HFFc6 (cell line): ENCODE data around the gene COL4A2. TPM values are rescaled to one million over a fixed set of nuclear protein-coding genes. Genes with fewer than 3 reads are reported as not detected.

Experiments
- DNase-seq: peaks from one replicate; pipeline ENCODE4 v3.0.0-alpha.2; 2018
- H3K27ac Mint-ChIP-seq: 2 replicates; pipeline ENCODE4 v1.8.0; 2020; ENCODE audit warnings: mild to moderate bottlenecking, mixed read lengths
- H3K27me3 Mint-ChIP-seq: 2 replicates; pipeline ENCODE4 v1.8.0; 2021; ENCODE audit warnings: mild to moderate bottlenecking, moderate library complexity, mixed read lengths; ENCODE audit not compliant: insufficient read depth
- H3K36me3 Mint-ChIP-seq: 2 replicates; pipeline ENCODE4 v1.8.0; 2021; ENCODE audit warnings: low read depth, mixed read lengths
- H3K4me1 Mint-ChIP-seq: 2 replicates; pipeline ENCODE4 v1.8.0; 2020; ENCODE audit warnings: low read depth, mixed read lengths
- H3K4me3 Mint-ChIP-seq: 2 replicates; pipeline ENCODE4 v1.8.0; 2020; ENCODE audit warnings: mild to moderate bottlenecking, moderate library complexity, mixed read lengths
- H3K9me3 Mint-ChIP-seq: 2 replicates; pipeline ENCODE4 v1.8.0; 2020; ENCODE audit warnings: mild to moderate bottlenecking, mixed read lengths
- CTCF ChIP-seq: fragments of 200-600 bp; sonication (generic); IDR thresholded peaks from 2 replicates; pipeline ENCODE4 v1.5.0; 2021; ENCODE audit warnings: antibody characterized with exemption, mild to moderate bottlenecking
- total RNA-seq, 6 experiments: library from RNA; stranded (reverse); fragmentation: NEBNext Ultra II Directional; extraction: Animal tissue kit (Norgen Biotek cat#: 25700); gene quantifications; 2 replicates in 1 of 6; 3 replicates in 5 of 6; pipeline ENCODE4 v1.2.3, GENCODE V29; 2021

Gene COL4A2
- total RNA-seq, 6 experiments from 2014 or later = 202 to 327 (median 217) TPM

- Mint-ChIP-seq H3K4me1 (peaks cover 18% of the 10 kb centered on the region), H3K4me3 (no peak overlapping the region), H3K36me3 (peaks cover 33% of the 10 kb centered on the region), H3K27me3 (peaks cover 4% of the 10 kb centered on the region), H3K27ac (no peak overlapping the region), H3K9me3 (no peaks in the 10 kb centered on the region)
- DNase-seq = no peak
- TF ChIP-seq CTCF = no peak
Observed at GRCh38 chr13:110438776-110439175, 131.7 kb downstream of the COL4A2 start.

- H3K9me3 Mint-ChIP-seq = no peaks in the 10 kb centered on the region
- no peak for TF ChIP-seq CTCF
- peaks cover 41% of the 10 kb centered on the region for H3K4me1 Mint-ChIP-seq
- no peak overlapping the region for H3K4me3 Mint-ChIP-seq
- peaks cover 36% of the 10 kb centered on the region for H3K36me3 Mint-ChIP-seq
- DNase-seq = no peak
- no peak overlapping the region for H3K27ac Mint-ChIP-seq
- peaks cover 4% of the 10 kb centered on the region for H3K27me3 Mint-ChIP-seq
Observed at GRCh38 chr13:110440946-110441731, 134.1 kb downstream of the COL4A2 start.

GRCh38 chr13:110442930-110443621, 136.0 kb downstream of the COL4A2 start:
- H3K4me1 Mint-ChIP-seq = peaks cover 60% of the 10 kb centered on the region
- H3K27me3 Mint-ChIP-seq = peaks cover 4% of the 10 kb centered on the region
- 0 out of 2 replicates have a peak overlapping the region, but pooled peaks have one; percentile 6 for H3K4me3 Mint-ChIP-seq
- no peak for TF ChIP-seq CTCF
- peak overlapping the region; percentile 60; the same call in 1 of the 2 replicates for H3K27ac Mint-ChIP-seq
- peak; percentile 37 for DNase-seq
- H3K9me3 Mint-ChIP-seq = no peaks in the 10 kb centered on the region
- peaks cover 36% of the 10 kb centered on the region for H3K36me3 Mint-ChIP-seq

GRCh38 chr13:110443622-110444225, 136.6 kb downstream of the COL4A2 start:
- Mint-ChIP-seq H3K27me3 (peaks cover 3% of the 10 kb centered on the region), H3K36me3 (peaks cover 35% of the 10 kb centered on the region), H3K4me3 (no peak overlapping the region), H3K4me1 (peaks cover 66% of the 10 kb centered on the region), H3K27ac (peak overlapping the region; percentile 75; the same call in 1 of the 2 replicates), H3K9me3 (no peaks in the 10 kb centered on the region)
- no peak for TF ChIP-seq CTCF
- DNase-seq = no peak

GRCh38 chr13:110444226-110444653, 137.2 kb downstream of the COL4A2 start:
- H3K27ac Mint-ChIP-seq = peak overlapping the region; percentile 75
- no peaks in the 10 kb centered on the region; the same call in none of the 2 replicates for H3K27me3 Mint-ChIP-seq
- peaks cover 72% of the 10 kb centered on the region for H3K4me1 Mint-ChIP-seq
- H3K4me3 Mint-ChIP-seq = no peak overlapping the region
- peaks cover 35% of the 10 kb centered on the region for H3K36me3 Mint-ChIP-seq
- H3K9me3 Mint-ChIP-seq = no peaks in the 10 kb centered on the region
- peak; percentile 59 for TF ChIP-seq CTCF
- DNase-seq = peak; percentile 32
